H9 (cell line): Measurements from ENCODE around the gene GTF3A. TPM values are rescaled to one million over a fixed set of nuclear protein-coding genes. Genes with fewer than 3 reads are reported as not detected.

Experiments used
- DNase-seq: peaks from one replicate; pipeline ENCODE4 v3.0.0-alpha.2; 2017
- H2AFZ ChIP-seq: one replicate; pipeline ENCODE4 v1.6.1; 2013; ENCODE audit warnings: mild to moderate bottlenecking, low read length, control low read depth, moderate library complexity
- H2AK5ac ChIP-seq: 2 replicates; pipeline ENCODE4 v1.6.1; 2013; ENCODE audit warnings: low read length, control low read depth, mixed read lengths; ENCODE audit not compliant: insufficient read length
- H2BK120ac ChIP-seq: one replicate; pipeline ENCODE4 v1.6.1; 2013; ENCODE audit warnings: low read depth, mild to moderate bottlenecking, low read length, control low read depth, inconsistent platforms; ENCODE audit not compliant: poor library complexity, severe bottlenecking
- H2BK12ac ChIP-seq: 2 replicates; pipeline ENCODE4 v1.6.1; 2013; ENCODE audit warnings: low read length, control low read depth, mixed read lengths, low read depth; ENCODE audit not compliant: insufficient read length
- H2BK15ac ChIP-seq: 2 replicates; pipeline ENCODE4 v1.6.1; 2013; ENCODE audit warnings: low read depth, low read length, control low read depth
- H2BK20ac ChIP-seq: one replicate; pipeline ENCODE4 v1.6.1; 2013; ENCODE audit warnings: low read depth, mild to moderate bottlenecking, low read length, control low read depth, inconsistent platforms; ENCODE audit not compliant: poor library complexity, severe bottlenecking
- H2BK5ac ChIP-seq: 2 replicates; pipeline ENCODE4 v1.6.1; 2013; ENCODE audit warnings: low read length, control low read depth, mixed read lengths; ENCODE audit not compliant: insufficient read length
- H3K14ac ChIP-seq: 2 replicates; pipeline ENCODE4 v1.6.1; 2013; ENCODE audit warnings: low read length, control low read depth; ENCODE audit not compliant: insufficient read depth
- H3K18ac ChIP-seq: 2 replicates; pipeline ENCODE4 v1.6.1; 2013; ENCODE audit warnings: low read depth, mild to moderate bottlenecking, mixed read lengths, low read length, control low read depth; ENCODE audit not compliant: insufficient read length
- H3K23ac ChIP-seq: 2 replicates; pipeline ENCODE4 v1.6.1; 2013; ENCODE audit warnings: low read length, control low read depth, mixed read lengths, low read depth; ENCODE audit not compliant: insufficient read length
- H3K23me2 ChIP-seq: 2 replicates; pipeline ENCODE4 v1.6.1; 2013; ENCODE audit warnings: low read depth, mild to moderate bottlenecking, mixed read lengths, low read length, control low read depth; ENCODE audit not compliant: insufficient read length, poor library complexity, severe bottlenecking
- H3K27ac ChIP-seq: 2 replicates; pipeline ENCODE4 v1.5.1; 2013; ENCODE audit warnings: low read length, control low read depth, mixed read lengths, low read depth; ENCODE audit not compliant: insufficient read length
- H3K27me3 ChIP-seq: 2 replicates; pipeline ENCODE4 v1.6.1; 2013; ENCODE audit warnings: low read length, control low read depth, inconsistent platforms; ENCODE audit not compliant: insufficient read depth
- H3K4ac ChIP-seq: 2 replicates; pipeline ENCODE4 v1.6.1; 2013; ENCODE audit warnings: low read depth, mild to moderate bottlenecking, control low read depth, inconsistent platforms, low read length, moderate library complexity
- H3K4me1 ChIP-seq: 2 replicates; pipeline ENCODE4 v1.6.1; 2013; ENCODE audit warnings: low read length, control low read depth, inconsistent platforms; ENCODE audit not compliant: insufficient read depth
- H3K4me2 ChIP-seq: 2 replicates; pipeline ENCODE4 v1.6.1; 2013; ENCODE audit warnings: low read length, control low read depth, mixed read lengths; ENCODE audit not compliant: insufficient read length, insufficient read depth
- H3K56ac ChIP-seq: 2 replicates; pipeline ENCODE4 v1.6.1; 2013; ENCODE audit warnings: low read depth, mild to moderate bottlenecking, mixed read lengths, low read length, control low read depth; ENCODE audit not compliant: insufficient read length
- H3K79me1 ChIP-seq: 2 replicates; pipeline ENCODE4 v1.6.1; 2013; ENCODE audit warnings: low read depth, mild to moderate bottlenecking, moderate library complexity, low read length, control low read depth, inconsistent platforms; ENCODE audit not compliant: insufficient read depth, poor library complexity, severe bottlenecking
- H3K79me2 ChIP-seq: 2 replicates; pipeline ENCODE4 v1.6.1; 2013; ENCODE audit warnings: low read length, control low read depth, inconsistent platforms; ENCODE audit not compliant: insufficient read depth
- H3K9ac ChIP-seq: 2 replicates; pipeline ENCODE4 v1.6.1; 2013; ENCODE audit warnings: low read length, control low read depth, mixed read lengths; ENCODE audit not compliant: insufficient read length; ENCODE audit errors: extremely low read depth
- H3K9me3 ChIP-seq: one replicate; pipeline ENCODE4 v1.6.1; 2013; ENCODE audit warnings: low read depth, low read length, inconsistent platforms; ENCODE audit not compliant: control insufficient read depth
- H3T11ph ChIP-seq: one replicate; pipeline ENCODE4 v1.6.1; 2013; ENCODE audit warnings: mild to moderate bottlenecking, low read length, control low read depth, inconsistent platforms
- H4K20me1 ChIP-seq: one replicate; pipeline ENCODE4 v1.6.1; 2013; ENCODE audit not compliant: control insufficient read depth, insufficient read length, insufficient read depth
- H4K5ac ChIP-seq: 2 replicates; pipeline ENCODE4 v1.6.1; 2013; ENCODE audit warnings: low read depth, mild to moderate bottlenecking, mixed read lengths, low read length, control low read depth; ENCODE audit not compliant: insufficient read length
- H4K8ac ChIP-seq: replicated peaks from 2 replicates; pipeline ENCODE4 v1.6.1; 2013; ENCODE audit warnings: low read length, control low read depth, mixed read lengths, low read depth; ENCODE audit not compliant: insufficient read length
- H4K91ac ChIP-seq: 2 replicates; pipeline ENCODE4 v1.6.1; 2013; ENCODE audit warnings: low read depth, mild to moderate bottlenecking, moderate library complexity, mixed read lengths, low read length, control low read depth; ENCODE audit not compliant: insufficient read length
- H3K27ac Mint-ChIP-seq, 3 experiments: 2 replicates in 2 of 3; 3 replicates in 1 of 3; pipeline ENCODE4 v1.8.0; 2020 to 2021; ENCODE audit warnings: mixed read lengths in 3 of 3, mild to moderate bottlenecking in 1 of 3, moderate library complexity in 1 of 3
- H3K27me3 Mint-ChIP-seq: 2 replicates; pipeline ENCODE4 v1.8.0; 2021; ENCODE audit warnings: low read depth, mild to moderate bottlenecking, moderate library complexity, mixed read lengths
- H3K36me3 Mint-ChIP-seq, 3 experiments: 2 replicates in 2 of 3; 3 replicates in 1 of 3; pipeline ENCODE4 v1.8.0; 2020 to 2021; ENCODE audit warnings: low read depth in 3 of 3, mixed read lengths in 3 of 3; ENCODE audit not compliant: insufficient read depth in 1 of 3
- H3K4me1 Mint-ChIP-seq, 2 experiments: 2 replicates each; pipeline ENCODE4 v1.8.0; 2020; ENCODE audit warnings: mixed read lengths in 2 of 2
- H3K4me3 Mint-ChIP-seq, 2 experiments: 2 replicates in 1 of 2; 3 replicates in 1 of 2; pipeline ENCODE4 v1.8.0; 2020 to 2021; ENCODE audit warnings: mild to moderate bottlenecking in 2 of 2, mixed read lengths in 2 of 2, moderate library complexity in 1 of 2
- H3K9me3 Mint-ChIP-seq, 2 experiments: 2 replicates in 1 of 2; 3 replicates in 1 of 2; pipeline ENCODE4 v1.8.0; 2020; ENCODE audit warnings: mild to moderate bottlenecking in 2 of 2, mixed read lengths in 2 of 2, moderate library complexity in 1 of 2
- WGBS: extraction: QIAGEN DNeasy Blood & Tissue Kit; methylation state at CpG from one replicate; pipeline ENCODE4 v1.1.7; 2013; ENCODE audit warnings: missing lambda C conversion rate, low lambda C conversion rate, mixed read lengths; ENCODE audit not compliant: insufficient read length; ENCODE audit errors: extremely low coverage; 5-methylcytosine and 5-hydroxymethylcytosine counted together
- total RNA-seq: library from RNA; stranded (reverse); gene quantifications from 2 replicates; pipeline ENCODE4 v1.2.1, GENCODE V29; 2021
- TF ChIP-seq, protein P1 (sequence below): fragments of 200-600 bp; sonication (generic); conservative IDR thresholded peaks from 3 replicates; pipeline ENCODE4 v1.8.0; 2021; ENCODE audit warnings: antibody characterized with exemption, mild to moderate bottlenecking

Gene GTF3A
- total RNA-seq, 1 experiment from 2014 or later: 70.0 TPM

DNA sequence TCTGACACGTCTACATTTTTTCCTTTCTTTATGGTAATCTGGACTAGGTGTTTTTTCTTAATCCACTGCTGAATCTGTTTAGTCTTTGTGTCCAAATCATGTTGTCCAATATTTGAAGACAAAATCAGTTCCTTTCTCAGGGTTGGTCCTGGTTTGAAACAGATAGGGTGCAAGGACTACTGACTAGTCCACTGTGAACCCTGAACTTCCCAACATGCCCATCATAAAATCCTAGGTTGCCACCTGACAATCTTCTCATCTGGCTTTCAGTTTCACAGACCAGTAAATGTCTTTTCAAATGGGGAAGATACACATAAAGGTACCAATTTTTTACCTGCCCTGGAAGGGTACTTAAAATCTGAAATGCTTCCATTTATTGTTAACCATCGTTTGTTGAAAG, 12.7 kb downstream of the GTF3A start:
- Histone ChIP-seq H2BK5ac (no peak overlapping the region), H2BK20ac (no peak overlapping the region), H3K23ac (no peak overlapping the region), H2AK5ac (no peak overlapping the region), H4K20me1 (no peaks in the 10 kb centered on the region), H3K4ac (no peak overlapping the region), H2BK15ac (no peak overlapping the region), H3K9me3 (no peaks in the 10 kb centered on the region), H3K18ac (no peak overlapping the region), H4K91ac (no peak overlapping the region), H2BK12ac (no peak overlapping the region), H3K4me1 (no peaks in the 10 kb centered on the region), H3K23me2 (no peaks in the 10 kb centered on the region), H3K14ac (no peak overlapping the region), H2BK120ac (no peak overlapping the region), H4K5ac (no peak overlapping the region), H3K27ac (no peak overlapping the region), H4K8ac (no peak overlapping the region), H3K56ac (no peak overlapping the region), H3K27me3 (no peaks in the 10 kb centered on the region), H3K79me2 (no peaks in the 10 kb centered on the region), H3K4me2 (no peak overlapping the region), H2AFZ (no peak overlapping the region), H3K9ac (no peak overlapping the region), H3T11ph (no peak overlapping the region), H3K79me1 (no peaks in the 10 kb centered on the region)
- H3K4me1 Mint-ChIP-seq: no peaks in the 10 kb centered on the region
- H3K27me3 Mint-ChIP-seq: no peaks in the 10 kb centered on the region
- no peak for DNase-seq
- peaks cover 15 to 53% (median 45%) of the 10 kb centered on the region in 3 experiments; a peak in 6 of 7 replicates for H3K36me3 Mint-ChIP-seq
- no peak overlapping the region for H3K4me3 Mint-ChIP-seq
- no CpG with 5 or more reads among the region's 2 CpGs for WGBS
- H3K9me3 Mint-ChIP-seq: no peaks in the 10 kb centered on the region
- TF ChIP-seq, protein P1, sequence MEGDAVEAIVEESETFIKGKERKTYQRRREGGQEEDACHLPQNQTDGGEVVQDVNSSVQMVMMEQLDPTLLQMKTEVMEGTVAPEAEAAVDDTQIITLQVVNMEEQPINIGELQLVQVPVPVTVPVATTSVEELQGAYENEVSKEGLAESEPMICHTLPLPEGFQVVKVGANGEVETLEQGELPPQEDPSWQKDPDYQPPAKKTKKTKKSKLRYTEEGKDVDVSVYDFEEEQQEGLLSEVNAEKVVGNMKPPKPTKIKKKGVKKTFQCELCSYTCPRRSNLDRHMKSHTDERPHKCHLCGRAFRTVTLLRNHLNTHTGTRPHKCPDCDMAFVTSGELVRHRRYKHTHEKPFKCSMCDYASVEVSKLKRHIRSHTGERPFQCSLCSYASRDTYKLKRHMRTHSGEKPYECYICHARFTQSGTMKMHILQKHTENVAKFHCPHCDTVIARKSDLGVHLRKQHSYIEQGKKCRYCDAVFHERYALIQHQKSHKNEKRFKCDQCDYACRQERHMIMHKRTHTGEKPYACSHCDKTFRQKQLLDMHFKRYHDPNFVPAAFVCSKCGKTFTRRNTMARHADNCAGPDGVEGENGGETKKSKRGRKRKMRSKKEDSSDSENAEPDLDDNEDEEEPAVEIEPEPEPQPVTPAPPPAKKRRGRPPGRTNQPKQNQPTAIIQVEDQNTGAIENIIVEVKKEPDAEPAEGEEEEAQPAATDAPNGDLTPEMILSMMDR: no peak
- no peak overlapping the region; a peak in 1 of 7 replicates for H3K27ac Mint-ChIP-seq
